GM10248 (cell line): ENCODE results near the gene SELENOT.

ENCODE experiments used
- CTCF ChIA-PET: fragments of 300-600 bp; sonication (Branson Sonifier 250); formaldehyde crosslinking; extraction: SDS; loops from one replicate; lab custom pipeline; 2021; ENCODE audit warnings: antibody characterized with exemption; lab: Yijun Ruan, JAX
- POLR2A ChIA-PET: fragments of 350-650 bp; sonication (Branson Sonifier 250); formaldehyde crosslinking; extraction: SDS; loops from one replicate; lab custom pipeline; 2020; ENCODE audit warnings: antibody characterized with exemption; lab: Yijun Ruan, JAX
- DNase-seq: peaks from one replicate; pipeline ENCODE4 v3.0.0; 2012; ENCODE audit errors: extremely low spot score
- TF ChIP-seq, protein P1 (sequence below): IDR thresholded peaks from 2 replicates; pipeline ENCODE4 v1.5.1; 2012; ENCODE audit warnings: mild to moderate bottlenecking, low read depth; ENCODE audit errors: extremely low read depth, missing control alignments, control extremely low read depth

Gene SELENOT

GRCh38 chr3:150640256-150640655 is 37.1 kb downstream of the SELENOT start:
- ChIA-PET CTCF (interaction anchor here (1.3 kb wide), 1 partner anchor 37 kb away, joined by 3 read pairs; the partner anchor contains the start of gene SELENOT), POLR2A (interaction anchor here (0.6 kb wide), 1 partner anchor 1126 kb away, joined by 7 read pairs; no protein-coding TSS in a partner anchor)
- TF ChIP-seq, protein P1, sequence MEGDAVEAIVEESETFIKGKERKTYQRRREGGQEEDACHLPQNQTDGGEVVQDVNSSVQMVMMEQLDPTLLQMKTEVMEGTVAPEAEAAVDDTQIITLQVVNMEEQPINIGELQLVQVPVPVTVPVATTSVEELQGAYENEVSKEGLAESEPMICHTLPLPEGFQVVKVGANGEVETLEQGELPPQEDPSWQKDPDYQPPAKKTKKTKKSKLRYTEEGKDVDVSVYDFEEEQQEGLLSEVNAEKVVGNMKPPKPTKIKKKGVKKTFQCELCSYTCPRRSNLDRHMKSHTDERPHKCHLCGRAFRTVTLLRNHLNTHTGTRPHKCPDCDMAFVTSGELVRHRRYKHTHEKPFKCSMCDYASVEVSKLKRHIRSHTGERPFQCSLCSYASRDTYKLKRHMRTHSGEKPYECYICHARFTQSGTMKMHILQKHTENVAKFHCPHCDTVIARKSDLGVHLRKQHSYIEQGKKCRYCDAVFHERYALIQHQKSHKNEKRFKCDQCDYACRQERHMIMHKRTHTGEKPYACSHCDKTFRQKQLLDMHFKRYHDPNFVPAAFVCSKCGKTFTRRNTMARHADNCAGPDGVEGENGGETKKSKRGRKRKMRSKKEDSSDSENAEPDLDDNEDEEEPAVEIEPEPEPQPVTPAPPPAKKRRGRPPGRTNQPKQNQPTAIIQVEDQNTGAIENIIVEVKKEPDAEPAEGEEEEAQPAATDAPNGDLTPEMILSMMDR = no peak
- DNase-seq = no peak

DNA sequence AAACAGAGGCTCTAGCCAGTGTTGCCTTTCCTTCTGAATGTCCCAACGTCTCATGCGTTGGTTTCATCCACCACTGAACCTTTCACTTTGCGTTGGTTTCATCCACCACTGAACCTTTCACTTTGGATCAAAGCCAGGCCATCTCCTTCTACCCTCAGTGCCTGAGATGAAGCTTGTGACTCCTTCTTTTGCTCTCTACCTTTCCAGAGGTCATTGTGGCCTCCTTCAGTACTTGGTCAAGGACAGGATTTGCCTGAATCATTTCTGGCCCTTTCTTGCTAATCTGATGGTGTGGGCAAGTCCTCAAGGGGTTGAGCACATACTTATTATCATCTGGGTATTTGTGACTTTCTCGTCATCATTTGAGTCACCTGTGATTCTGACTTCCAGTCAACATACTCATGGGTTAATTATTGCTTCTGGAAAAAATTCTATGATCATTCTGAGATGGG is 50.0 kb downstream of the SELENOT start:
- CTCF ChIA-PET = interaction anchor here (1.0 to 1.1 kb wide), 2 partner anchors 13 to 27 kb away, joined by 3 read pairs; no protein-coding TSS in a partner anchor
- TF ChIP-seq, protein P1 = no peak
- no peak for DNase-seq
- POLR2A ChIA-PET = no interaction called here

GRCh38 chr3:150656316-150656715 is 53.2 kb downstream of the SELENOT start:
- POLR2A ChIA-PET = no interaction called here
- no peak for DNase-seq
- CTCF ChIA-PET = interaction anchor here (0.7 to 1.8 kb wide), 2 partner anchors 12 to 65 kb away, joined by 3 to 9 read pairs; no protein-coding TSS in a partner anchor
- TF ChIP-seq, protein P1 = no peak

DNA sequence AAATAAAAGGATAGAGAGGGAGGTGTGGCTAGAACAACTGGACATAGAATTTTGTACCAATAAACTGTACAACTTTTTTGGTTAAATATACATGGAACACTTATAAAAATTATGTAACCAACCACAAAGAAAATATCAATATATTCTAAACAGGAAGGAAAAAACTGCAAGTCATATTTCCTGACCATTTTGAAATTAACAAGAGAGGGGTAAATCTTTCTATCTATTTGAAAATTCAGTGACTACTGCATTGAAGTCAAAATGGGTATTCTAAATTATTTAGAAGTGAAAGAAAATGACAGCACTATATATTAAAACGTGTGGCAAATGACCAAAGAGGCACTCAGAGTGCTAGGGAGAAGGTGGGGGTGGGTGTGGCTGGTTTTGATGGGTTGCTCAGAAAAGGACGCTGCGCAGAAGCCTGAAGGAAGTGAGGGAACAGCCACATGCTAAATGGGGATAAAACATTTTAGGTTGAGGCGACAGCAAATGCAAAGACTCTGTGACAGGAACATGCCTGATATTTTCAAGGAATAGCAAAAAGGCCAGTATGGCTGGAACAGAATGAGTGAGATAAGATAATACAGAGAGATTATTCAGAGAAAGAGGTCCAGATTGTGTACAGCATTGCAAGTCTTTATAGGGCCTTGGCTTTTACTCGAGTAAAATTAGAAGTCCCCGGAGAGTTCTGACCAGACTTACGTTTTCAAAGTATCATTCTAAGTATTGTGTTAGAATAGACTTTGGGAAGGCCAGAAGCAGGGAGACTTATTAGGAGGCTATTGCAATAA is 59.5 kb downstream of the SELENOT start:
- TF ChIP-seq, protein P1 = no peak
- ChIA-PET CTCF (no interaction called here), POLR2A (no interaction called here)
- DNase-seq = no peak

- ChIA-PET CTCF (interaction anchor here (0.9 kb wide), 1 partner anchor 49 kb away, joined by 3 read pairs; no protein-coding TSS in a partner anchor), POLR2A (no interaction called here)
- TF ChIP-seq, protein P1 = no peak
- DNase-seq = no peak
These were observed 60.3 kb downstream of the SELENOT start for GRCh38 chr3:150663461-150663860.

- CTCF ChIA-PET = interaction anchor here (1.0 to 1.2 kb wide), 2 partner anchors 13 to 268 kb away, joined by 3 read pairs; no protein-coding TSS in a partner anchor
- POLR2A ChIA-PET = no interaction called here
- TF ChIP-seq, protein P1 = no peak
- DNase-seq = no peak
These were observed 63.0 kb downstream of the SELENOT start for GRCh38 chr3:150666167-150666566.
